GM21515 (cell line): Measurements from ENCODE around the gene NDUFAB1.
"Not testable (repeated sequence)": the region's sequence is repeated elsewhere in the genome, so short reads cannot be mapped to it uniquely, and the experiment has no call there.

Experiments
- ATAC-seq: cut with Tn5 transposase; IDR thresholded peaks from one replicate; pipeline ENCODE4 v1.9.1; 2021; ENCODE audit not compliant: unreplicated experiment

The NDUFAB1 gene

DNA sequence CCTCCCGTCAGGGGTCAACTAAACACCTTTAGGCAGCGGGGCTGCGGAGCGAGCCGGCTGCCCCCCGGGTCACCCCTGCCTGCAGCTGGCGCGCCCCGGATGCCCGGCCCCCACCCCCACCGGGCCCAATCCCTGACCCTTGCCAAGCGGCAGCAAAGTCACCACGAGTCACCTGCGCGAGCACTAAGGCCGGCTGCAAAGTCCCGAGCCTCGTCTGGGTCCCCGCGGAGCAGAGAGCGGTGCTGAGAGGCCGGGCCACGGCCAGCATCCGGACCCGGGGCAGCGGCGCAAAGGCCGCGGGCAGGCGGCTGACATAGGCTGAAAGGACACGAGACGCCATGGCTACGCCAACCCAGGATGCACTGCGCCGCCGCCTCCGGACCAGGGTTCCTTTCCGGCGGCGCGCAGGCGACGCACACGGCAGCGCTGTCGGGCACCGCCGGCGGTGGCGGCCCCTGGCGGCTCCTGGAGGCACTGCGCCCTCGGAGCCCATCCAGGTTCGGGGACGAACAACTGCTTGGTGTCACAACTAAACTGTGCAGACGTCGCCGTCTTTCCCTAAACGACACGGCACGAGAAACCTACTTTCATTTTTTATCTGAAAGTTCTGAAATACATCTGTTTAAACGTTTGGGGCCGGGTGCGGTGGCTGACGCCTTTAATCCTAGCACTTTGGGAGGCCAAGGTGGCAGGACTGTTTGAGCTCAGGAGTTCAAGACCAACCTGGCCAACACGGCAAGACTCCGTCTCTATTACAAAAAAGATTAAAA lies at the start of gene NDUFAB1:
NDUFAB1 (minus strand) TSS at position 366 of the 770 bp plus-strand sequence; CDS start at position 340, 26 bp downstream.
- peak; percentile 80 for ATAC-seq

DNA sequence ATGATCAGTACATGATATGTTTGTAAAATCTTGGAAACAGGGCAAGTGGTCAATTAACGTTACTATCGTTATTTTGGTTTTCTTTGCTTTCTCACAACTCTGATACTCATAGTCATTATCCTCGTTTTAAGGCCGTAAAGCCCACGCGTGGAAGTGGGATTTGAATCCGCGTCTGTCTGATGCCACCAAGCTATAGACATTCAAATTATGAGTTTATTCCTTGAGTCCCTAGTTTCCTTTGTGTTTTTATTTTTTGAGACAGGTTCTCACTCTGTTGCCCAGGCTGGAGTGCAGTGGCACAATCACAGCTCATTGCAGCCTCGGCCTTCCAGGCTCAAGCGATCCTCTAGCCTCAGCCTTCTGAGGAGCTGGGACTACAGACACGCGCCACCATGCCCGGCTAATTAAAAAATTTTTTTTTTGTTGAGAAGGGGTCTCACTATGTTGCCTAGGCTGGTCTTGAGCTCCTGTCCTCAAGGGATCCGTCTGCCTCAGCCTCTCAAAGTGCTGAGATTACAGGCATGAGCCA lies 46.2 kb upstream of the NDUFAB1 start:
- no peak for ATAC-seq

DNA sequence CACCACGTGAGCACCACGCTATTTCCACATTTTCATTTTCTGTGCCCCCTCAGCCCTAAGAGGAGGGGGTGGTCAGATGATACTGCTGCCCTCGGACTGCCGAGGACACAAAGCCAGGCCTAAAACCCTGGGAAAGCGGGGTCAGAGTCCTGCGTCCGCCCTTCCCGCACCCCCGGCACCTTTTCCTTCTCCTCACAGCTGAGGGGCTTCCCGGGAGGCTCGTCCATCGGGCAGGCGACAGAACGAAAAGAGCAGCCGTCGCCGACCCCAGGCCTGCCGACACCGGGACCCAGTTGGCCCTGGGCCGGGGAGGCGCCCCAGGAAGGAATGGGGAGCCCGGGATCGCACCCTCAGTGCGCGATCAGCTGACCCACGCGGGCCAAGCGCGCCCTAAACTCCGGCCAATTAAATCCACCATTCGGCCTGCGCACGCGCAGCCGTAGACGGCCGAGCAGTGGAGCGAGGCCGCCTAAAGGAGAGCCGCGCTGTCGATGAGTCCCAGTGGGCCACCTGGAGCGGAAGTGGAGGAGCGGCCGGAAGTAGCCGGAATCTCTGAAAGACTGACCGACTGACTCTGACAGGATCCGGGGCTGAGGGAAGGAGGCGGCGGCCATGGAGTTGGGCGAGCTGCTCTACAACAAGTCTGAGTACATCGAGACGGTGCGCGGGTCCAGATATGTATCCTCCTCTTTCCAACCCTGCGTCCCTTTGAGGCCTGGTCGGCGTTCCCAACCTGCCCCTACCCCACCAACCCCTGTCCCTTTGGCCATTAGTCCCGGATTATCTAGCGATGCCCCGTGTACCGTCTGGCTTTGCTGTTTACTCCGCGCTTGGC lies 45.0 kb upstream of the NDUFAB1 start, which contains the start of the genes DCTN5 and PALB2:
DCTN5 (plus strand) TSS at position 536 of the 835 bp plus-strand sequence; CDS start at position 613, 77 bp downstream.
PALB2 (minus strand) TSS at position 380 of the 835 bp plus-strand sequence; CDS start at position 227, 153 bp downstream.
- peak; percentile 94 for ATAC-seq

DNA sequence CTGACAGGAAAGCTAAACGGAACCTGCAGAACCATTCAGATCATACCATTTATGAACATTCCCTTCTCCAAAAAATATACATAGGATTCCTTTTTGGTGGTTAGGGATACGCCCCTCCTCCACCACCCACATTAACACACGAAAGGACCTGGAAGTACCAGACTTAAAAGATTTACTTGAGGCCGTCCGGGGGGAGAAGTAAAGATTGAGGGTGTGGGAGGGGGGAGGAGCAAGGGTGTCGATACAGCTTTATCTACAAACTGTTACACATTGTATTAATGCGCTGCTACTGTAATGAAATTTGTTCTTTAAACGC lies 44.5 kb upstream of the NDUFAB1 start:
- ATAC-seq: no peak

DNA sequence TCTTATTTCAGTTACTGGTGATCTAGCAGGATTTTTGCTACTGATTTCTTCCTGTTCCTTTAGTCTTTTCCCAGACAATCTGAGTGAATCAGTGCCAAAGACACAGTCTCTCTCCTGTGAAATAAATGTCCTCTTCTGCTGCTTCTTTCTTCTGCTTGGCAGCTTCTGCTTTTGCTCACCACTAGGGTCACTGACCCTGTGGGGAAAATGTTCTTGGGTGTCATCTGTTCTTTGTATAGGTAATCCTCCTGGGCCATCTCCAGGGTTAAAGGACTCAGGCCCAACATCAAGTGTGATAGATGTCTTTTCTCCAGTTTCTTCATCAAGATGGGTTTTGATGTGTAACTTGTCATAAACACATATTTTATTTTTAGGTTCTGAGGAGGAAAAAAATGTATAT lies 39.8 kb upstream of the NDUFAB1 start:
- no peak for ATAC-seq

GRCh38 chr16:23634461-23635036 lies 38.4 kb upstream of the NDUFAB1 start:
- ATAC-seq: no peak

- not testable (repeated sequence) for ATAC-seq
These were observed 35.8 kb upstream of the NDUFAB1 start for GRCh38 chr16:23631874-23632273.

- no peak for ATAC-seq
These were observed 33.4 kb upstream of the NDUFAB1 start for GRCh38 chr16:23629516-23629915.

GRCh38 chr16:23624092-23624491 lies 28.0 kb upstream of the NDUFAB1 start:
- no peak for ATAC-seq

GRCh38 chr16:23615805-23616204 lies 19.7 kb upstream of the NDUFAB1 start:
- ATAC-seq: no peak

- ATAC-seq: no peak
These were observed 15.8 kb upstream of the NDUFAB1 start for GRCh38 chr16:23611936-23612335.

DNA sequence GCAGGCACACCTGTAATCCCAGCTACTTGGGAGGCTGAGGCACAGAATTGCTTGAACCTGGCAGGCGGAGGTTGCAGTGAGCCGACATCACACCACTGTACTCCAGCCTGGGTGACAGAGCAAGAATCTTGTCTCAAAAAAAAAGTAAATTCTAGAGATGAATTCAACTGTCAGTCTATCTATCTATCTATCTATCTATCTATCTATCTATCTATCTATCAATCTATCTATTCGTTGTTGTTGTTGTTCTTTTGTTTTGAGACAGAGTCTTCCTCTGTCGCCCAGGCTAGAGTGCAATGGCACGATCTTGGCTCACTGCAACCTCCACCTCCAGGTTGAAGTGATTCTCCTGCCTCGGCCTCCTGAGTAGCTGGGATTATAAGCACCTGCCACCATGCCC lies 14.8 kb upstream of the NDUFAB1 start:
- ATAC-seq: not testable (repeated sequence)

GRCh38 chr16:23609929-23610328 lies 13.8 kb upstream of the NDUFAB1 start:
- ATAC-seq: no peak

DNA sequence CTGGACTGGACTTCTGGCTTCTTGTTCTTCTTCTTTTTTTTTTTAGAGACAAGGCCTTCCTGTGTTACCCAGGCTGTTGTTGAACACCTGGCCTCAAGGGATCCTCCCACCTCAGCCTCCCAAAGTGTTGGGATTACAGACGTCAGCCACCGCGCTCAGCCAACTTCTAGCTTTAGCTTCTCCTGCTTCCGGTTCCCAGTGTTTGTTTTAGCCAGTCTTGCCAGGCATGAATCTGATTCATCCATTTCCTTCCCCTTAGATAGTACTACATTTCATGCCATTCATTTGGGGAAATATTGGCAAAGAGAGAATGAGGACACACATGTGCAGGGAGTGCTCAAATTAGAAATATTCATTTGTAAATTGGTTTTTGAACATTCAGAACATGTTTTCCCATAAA lies 12.1 kb upstream of the NDUFAB1 start:
- no peak for ATAC-seq

- ATAC-seq: no peak
These were observed 11.6 kb upstream of the NDUFAB1 start for GRCh38 chr16:23607726-23608125.

DNA sequence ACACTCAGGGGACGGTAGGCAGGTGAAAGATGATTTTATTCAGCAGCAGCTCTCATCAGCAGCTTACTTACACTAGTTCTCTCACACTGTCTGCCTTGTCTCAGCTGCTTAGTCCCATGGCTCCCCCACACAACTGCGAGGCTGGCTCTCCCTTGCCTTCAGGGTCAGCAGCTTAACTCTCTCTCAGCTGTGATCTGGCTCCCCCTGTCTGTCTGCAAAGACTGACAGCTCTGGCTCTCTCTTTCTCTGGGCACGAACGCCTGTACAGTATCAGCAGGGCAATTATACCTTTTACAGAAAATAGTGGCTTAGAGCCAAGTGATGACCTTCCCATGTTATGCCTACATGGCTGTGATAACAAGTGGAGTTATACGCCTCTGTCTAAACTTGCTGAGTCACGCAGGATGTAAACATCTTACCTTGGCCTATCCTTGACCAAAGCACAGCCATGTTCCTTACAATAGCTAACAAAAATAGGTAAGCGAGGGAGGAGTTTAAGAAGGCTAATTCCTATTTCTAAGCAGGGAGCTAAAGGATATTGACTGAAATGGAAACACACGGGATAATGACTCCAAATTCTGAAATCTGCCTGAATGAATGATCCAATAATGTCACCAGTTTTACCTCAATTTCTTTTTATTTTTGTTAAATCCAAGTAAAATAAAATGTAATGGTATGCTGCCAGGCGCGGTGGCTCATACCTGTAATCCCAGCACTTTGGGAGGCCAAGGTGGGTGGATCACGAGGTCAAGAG lies 1.1 kb upstream of the NDUFAB1 start:
- no peak for ATAC-seq

DNA sequence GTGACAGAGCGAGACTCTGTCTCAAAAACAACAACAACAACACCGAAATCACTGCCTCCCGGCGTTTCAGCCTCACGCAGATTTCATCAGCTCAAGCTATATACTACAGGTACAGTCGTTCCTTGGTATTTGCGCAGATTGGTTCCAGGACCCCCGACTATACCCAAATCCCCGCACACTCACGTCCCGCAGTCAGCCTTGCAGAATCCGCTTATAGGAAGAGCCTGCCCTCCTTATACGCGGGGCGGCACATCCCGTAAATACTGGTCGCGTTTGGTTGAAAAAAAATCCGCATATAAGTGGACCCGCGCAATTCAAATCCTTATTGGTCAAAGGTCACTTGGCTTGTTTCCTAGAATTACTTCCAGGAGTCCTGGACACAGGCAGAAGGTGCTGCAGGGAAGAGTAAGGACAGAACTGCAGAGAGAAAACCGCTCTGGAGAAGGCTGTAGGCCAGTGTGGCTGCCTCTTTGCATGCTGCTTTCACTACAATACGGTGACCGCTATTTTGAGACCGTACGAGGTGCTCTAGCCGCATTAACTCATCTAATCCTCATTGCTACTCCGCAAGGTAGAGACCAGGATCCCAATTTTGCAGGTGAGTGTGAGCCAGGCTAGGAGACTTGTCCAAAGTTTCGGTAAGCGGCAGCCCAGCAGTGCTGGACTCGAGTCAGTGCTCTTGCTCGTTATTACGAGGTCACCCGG lies 718 bp downstream of the NDUFAB1 start:
- no peak for ATAC-seq

- ATAC-seq: no peak
These were observed 1.9 kb downstream of the NDUFAB1 start for GRCh38 chr16:23594186-23594585.

DNA sequence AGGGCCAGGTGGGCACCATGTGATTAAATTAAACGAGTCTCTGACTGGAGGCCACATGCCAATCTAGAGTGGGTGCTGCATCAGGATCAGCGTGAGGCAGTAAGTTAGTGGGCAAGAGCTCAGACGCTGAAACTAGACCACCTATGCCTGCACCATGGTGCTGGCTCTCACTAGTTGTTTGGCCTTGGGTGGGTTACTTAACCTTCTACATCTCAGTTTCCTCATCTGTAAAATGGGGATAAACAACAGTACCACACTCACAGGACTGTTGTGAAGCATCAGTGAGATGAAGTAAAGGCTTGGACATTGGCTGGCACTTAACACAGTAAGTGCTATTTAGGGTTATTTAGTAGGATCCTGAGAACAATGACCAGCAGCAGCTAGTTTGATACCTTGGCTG lies 5.9 kb downstream of the NDUFAB1 start:
- no peak for ATAC-seq

DNA sequence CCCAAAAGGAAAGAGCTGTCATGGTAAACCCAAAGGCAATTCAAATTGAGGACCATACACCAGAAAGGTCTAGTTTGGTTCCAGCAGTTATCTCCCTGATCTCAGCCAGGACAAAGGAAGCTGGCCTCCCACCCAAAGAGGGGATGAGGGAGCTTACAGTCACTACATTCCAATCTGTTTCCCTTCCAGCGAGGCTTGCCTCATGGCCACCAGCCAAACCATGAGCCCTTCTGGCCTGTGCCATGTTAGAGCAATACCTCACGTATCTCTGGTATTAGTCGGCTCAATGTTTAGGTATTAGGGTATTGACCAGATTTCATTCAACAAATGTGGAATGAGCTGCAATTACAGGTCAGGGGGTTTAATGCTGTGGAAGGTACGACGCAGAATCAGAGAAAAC lies 8.4 kb downstream of the NDUFAB1 start:
- no peak for ATAC-seq
